Brain microvascular endothelial cell (primary cell): ENCODE measurements around the gene PMEPA1.

Source experiments
- DNase-seq: peaks from one replicate; pipeline ENCODE4 v3.0.0-alpha.2; 2020
- H3K27ac ChIP-seq: fragments of 250-450 bp; sonication (Bioruptor Pico); 2 replicates; pipeline ENCODE4 v1.5.1; 2020; ENCODE audit warnings: mild to moderate bottlenecking, moderate library complexity
- H3K27me3 ChIP-seq: fragments of 250-450 bp; sonication (Bioruptor Pico); replicated peaks from 2 replicates; pipeline ENCODE4 v1.5.1; 2020; ENCODE audit warnings: mild to moderate bottlenecking
- H3K36me3 ChIP-seq: fragments of 250-450 bp; sonication (Bioruptor Pico); replicated peaks from 2 replicates; pipeline ENCODE4 v1.5.1; 2020; ENCODE audit warnings: mild to moderate bottlenecking
- H3K4me3 ChIP-seq: 2 replicates; pipeline ENCODE4 v1.5.1; 2011; ENCODE audit warnings: low read depth, mild to moderate bottlenecking, control low read depth, low read length, moderate library complexity
- in situ Hi-C: cut with HindIII; loops from 2 replicates; pipeline ENCODE4 v1.10.0; 2017; ENCODE audit warnings: low sequenced_read_pairs, low pct_ligation_motif_present
- TF ChIP-seq, protein P1 (sequence below): IDR thresholded peaks from 2 replicates; pipeline ENCODE4 v1.5.1; 2011; ENCODE audit warnings: low read depth, mild to moderate bottlenecking, moderate library complexity, low read length, control low read depth, inconsistent platforms; ENCODE audit errors: missing control alignments

PMEPA1 gene

DNA sequence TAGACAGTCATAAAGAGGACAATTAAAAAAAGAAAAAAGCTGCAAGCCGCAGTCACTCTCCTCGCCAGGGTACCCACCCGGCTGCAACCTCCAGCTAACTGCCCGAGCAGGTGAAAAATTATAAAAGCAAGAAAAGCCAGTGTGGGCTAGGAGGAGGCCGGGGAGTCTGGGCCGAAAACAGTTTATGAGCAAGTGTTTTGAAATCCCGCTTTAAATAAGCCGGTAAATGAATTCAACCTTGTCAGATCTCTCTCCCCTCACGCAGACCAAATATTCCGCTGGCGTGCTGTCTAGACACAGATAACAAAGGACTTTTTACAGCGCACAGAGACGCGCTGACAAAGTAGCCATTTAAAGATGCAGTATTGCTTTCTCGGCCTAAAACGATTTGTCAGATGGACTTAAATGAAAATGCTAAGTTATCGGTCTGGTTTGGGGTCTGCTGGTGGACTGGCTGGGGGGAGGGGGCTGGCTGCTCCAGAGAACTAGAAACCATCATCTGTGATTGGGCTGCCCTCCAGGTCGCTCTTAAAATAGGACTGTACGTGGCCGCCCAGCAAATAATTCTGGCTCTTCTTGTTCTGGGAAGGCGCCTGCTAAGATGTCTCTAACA is 24.6 kb downstream of the PMEPA1 start:
- TF ChIP-seq, protein P1, sequence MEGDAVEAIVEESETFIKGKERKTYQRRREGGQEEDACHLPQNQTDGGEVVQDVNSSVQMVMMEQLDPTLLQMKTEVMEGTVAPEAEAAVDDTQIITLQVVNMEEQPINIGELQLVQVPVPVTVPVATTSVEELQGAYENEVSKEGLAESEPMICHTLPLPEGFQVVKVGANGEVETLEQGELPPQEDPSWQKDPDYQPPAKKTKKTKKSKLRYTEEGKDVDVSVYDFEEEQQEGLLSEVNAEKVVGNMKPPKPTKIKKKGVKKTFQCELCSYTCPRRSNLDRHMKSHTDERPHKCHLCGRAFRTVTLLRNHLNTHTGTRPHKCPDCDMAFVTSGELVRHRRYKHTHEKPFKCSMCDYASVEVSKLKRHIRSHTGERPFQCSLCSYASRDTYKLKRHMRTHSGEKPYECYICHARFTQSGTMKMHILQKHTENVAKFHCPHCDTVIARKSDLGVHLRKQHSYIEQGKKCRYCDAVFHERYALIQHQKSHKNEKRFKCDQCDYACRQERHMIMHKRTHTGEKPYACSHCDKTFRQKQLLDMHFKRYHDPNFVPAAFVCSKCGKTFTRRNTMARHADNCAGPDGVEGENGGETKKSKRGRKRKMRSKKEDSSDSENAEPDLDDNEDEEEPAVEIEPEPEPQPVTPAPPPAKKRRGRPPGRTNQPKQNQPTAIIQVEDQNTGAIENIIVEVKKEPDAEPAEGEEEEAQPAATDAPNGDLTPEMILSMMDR: no peak
- Histone ChIP-seq H3K36me3 (no peaks in the 10 kb centered on the region), H3K4me3 (no peak overlapping the region), H3K27ac (no peak overlapping the region), H3K27me3 (no peaks in the 10 kb centered on the region)
- in situ Hi-C loops: no loop called here
- no peak for DNase-seq

DNA sequence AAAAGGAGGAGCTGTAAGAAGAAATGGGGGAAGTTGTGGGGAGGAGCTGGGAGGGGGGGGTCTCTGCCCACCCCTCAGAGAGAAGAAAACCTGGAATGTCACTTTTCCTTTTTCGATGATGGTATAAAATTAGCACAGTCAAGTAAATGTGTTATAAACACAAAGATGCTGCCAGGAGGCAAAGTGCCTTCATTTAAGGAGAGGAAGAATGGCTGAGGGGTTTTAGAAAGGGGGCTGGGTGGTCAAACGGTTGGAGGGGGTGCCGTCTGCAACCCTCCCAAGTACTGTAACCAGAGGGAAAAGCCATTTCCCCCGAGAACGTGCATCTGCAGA is 25.0 kb downstream of the PMEPA1 start:
- TF ChIP-seq, protein P1: no peak
- DNase-seq: no peak
- Histone ChIP-seq H3K4me3 (no peak overlapping the region), H3K36me3 (no peaks in the 10 kb centered on the region), H3K27ac (no peak overlapping the region), H3K27me3 (no peaks in the 10 kb centered on the region)
- in situ Hi-C loops: no loop called here

DNA sequence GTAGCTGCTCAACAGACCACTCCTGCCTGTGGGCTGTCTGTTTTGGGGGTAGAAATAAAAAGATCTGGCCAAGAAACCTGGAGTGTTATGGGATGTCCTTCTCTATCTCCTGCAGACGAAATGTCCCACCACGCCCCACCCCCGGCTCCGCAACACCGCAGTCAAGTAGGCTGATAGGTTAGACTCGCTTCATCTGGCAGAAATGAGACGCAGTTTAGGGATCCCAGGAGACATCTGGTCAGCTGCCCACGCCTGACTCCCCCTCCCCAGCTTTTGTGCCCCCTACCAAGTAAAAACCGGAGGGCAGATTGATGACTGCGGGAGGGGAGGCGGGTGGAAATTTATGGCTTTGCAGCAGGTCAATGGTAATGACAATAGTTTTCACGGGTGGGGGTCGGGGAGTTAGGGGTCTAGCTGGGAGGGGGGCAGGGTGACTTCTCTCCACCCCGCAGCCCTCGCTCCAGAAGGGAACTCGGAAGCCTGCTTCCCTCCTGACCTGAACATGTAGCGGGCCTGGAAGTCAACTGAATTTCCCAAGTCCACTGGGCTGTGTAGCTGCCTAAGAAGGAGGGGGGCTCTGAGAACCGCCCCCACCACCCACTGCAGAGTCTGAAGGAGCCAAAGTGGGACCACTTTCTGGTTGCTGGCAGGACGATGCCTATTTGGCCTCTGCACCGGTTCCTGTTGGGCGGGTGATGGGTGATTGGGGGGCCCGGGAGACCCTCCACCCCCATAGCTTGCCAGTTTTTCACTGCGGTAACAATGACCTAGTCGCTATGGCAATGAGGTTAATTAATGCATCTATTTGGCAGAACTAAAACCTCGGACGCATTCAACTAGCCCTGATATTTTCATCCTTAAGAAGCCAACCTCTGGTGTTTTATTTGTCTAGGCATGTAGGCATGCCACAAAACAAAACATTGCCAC is 25.7 kb downstream of the PMEPA1 start:
- Histone ChIP-seq H3K4me3 (no peak overlapping the region), H3K36me3 (no peaks in the 10 kb centered on the region), H3K27ac (no peak overlapping the region), H3K27me3 (no peaks in the 10 kb centered on the region)
- in situ Hi-C loops: no loop called here
- TF ChIP-seq, protein P1: no peak
- no peak for DNase-seq

DNA sequence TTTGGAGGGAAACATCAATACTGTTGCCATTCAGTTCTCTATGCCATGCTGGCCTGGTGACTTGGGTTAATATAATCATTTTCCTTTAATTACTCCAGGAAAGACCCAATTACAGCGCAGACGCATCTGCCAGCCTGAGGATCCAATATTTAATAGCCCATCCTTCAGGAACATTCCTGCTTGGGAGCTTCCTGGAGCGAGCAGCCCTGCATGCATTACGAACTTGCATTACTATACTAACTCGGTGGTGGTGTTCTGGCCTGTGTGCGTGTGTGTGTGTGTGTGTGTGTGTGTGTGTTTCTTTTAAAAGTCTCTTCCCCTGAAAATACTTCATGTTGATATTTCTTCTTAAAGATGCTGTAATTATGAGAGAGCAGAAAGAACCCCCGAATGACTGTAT is 26.5 kb downstream of the PMEPA1 start:
- in situ Hi-C loops: no loop called here
- DNase-seq: no peak
- Histone ChIP-seq H3K27me3 (no peaks in the 10 kb centered on the region), H3K36me3 (no peaks in the 10 kb centered on the region), H3K27ac (no peak overlapping the region), H3K4me3 (no peak overlapping the region)
- TF ChIP-seq, protein P1: no peak

DNA sequence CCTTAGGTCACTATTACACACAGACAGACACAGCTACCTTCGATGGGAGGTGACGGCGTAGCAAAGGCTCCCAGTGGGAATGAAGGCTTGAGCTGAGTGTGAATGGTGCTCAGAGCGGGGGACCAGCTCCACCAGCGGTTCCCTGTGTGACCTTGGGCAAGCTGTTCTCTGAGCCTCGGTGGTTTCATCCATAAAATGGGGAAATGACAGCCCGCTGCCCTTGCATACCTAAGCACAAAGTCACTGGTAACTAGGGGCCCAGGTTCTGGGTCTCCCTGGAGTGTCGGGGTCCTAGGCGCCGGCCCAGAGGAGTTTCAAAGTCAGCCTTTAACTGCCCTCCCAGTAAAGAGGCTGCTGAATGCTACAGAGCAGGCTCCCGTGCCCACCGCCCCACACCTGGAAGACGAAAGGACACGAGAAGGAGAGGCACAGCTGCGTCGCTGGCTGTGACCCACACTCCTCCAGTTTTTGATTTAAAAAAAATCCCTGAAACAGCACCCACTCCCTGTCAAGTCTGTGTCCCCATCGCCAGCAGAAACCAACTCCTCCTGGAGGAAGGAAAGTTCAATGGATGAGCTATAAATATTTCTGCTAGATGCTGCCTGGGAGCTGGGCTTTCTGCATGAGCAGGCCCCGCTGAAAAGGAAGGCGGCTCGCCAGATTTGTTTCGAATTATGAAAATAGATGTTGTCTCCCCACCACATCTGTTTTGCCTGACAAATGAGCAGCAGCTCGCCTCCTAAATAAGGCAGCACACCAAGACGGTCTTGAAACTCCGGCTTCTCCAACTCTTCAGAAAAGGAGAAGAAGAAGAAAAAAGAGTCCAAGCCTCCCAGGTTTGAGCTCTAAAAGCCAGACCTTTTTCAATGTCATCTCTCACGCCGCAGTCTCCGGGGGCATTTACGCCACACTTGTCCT is 27.4 kb downstream of the PMEPA1 start:
- Histone ChIP-seq H3K4me3 (no peak overlapping the region), H3K36me3 (no peaks in the 10 kb centered on the region), H3K27me3 (no peaks in the 10 kb centered on the region), H3K27ac (no peak overlapping the region)
- TF ChIP-seq, protein P1: no peak
- in situ Hi-C loops: no loop called here
- DNase-seq: no peak
